ENCODE results near the gene C4orf54.

Gene C4orf54

DNA sequence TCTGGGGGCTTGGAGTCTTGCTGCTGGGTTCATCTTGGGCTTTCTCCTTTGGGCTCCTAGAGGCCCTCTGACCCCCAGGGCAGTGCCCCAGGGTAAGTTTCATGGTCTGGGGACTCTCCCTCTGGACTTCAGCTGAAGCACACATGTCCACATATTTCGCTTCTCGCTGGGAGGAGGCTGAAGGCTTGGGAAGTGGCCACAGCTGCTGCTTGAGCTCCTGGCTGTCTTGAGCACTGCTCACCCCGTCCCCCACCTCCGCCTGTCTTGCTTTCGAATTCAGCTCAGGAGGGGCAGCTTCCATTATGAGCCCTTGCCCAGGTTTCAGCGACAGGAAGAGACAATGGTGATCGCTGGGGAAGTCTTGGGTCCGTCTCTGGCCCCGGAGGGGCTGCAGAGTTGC lies 3.7 kb downstream of the C4orf54 start:
- DNase-seq (ENCODE audit: extremely low read depth, low read depth) = no peak

GRCh38 chr4:99652596-99653436 lies 4.8 kb downstream of the C4orf54 start:
- DNase-seq (ENCODE audit: extremely low read depth, low read depth) = no peak
- no peak for TF ChIP-seq CTCF (IDR thresholded peaks at IDR 0.05; ENCODE audit: low read depth, low read length)

More for the DNA sequence above, 3.7 kb downstream of the C4orf54 start:
- TF ChIP-seq CTCF (IDR thresholded peaks at IDR 0.05; ENCODE audit: low read depth, low read length) = no peak

GRCh38 chr4:99651811-99652485 lies 5.7 kb downstream of the C4orf54 start:
- TF ChIP-seq CTCF (IDR thresholded peaks at IDR 0.05; ENCODE audit: low read depth, low read length) = no peak
- DNase-seq (ENCODE audit: extremely low read depth, low read depth) = no peak

DNA sequence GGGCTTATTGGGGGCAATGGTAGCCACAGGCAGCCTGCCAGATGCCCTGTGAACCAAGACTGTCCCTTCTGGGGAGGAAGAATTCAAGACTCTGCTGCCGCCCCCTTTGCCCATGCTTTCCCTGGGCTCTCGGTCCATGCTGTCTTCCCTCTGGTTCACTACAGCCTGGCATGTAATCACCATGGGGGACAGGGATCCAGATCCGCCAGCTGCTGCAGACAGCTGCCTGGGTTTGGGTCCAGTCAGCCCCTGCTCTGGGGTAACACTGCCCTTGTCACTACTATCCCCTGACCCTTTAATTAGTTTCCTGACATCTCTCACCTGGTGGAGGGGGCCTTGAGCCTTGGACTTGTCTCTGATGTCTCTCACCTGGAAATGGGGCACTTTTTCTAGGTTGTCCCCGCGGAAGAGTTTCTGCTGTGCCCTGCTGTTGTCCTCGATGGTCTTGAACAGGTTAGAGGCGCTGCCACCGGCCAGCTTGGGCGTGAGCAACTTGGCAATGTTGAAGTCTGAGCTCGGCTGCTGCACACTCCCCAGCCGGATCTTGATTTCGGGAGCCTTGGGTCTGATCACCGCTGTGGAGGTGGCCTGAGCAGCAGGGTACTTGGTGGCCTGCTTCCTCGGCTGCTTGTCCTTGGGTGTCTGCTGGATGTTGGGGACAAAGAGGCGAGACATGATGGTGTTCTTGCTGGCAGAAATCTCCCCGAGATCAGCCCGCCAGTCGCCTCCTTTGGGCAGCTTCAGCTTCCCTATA lies 6.4 kb downstream of the C4orf54 start:
- TF ChIP-seq CTCF (IDR thresholded peaks at IDR 0.05; ENCODE audit: low read depth, low read length) = no peak

GRCh38 chr4:99649778-99650177 lies 7.8 kb downstream of the C4orf54 start:
- DNase-seq (ENCODE audit: extremely low read depth, low read depth) = no peak
- TF ChIP-seq CTCF (IDR thresholded peaks at IDR 0.05; ENCODE audit: low read depth, low read length) = no peak

More for the DNA sequence above, 6.4 kb downstream of the C4orf54 start:
- no peak for DNase-seq (ENCODE audit: extremely low read depth, low read depth)

DNA sequence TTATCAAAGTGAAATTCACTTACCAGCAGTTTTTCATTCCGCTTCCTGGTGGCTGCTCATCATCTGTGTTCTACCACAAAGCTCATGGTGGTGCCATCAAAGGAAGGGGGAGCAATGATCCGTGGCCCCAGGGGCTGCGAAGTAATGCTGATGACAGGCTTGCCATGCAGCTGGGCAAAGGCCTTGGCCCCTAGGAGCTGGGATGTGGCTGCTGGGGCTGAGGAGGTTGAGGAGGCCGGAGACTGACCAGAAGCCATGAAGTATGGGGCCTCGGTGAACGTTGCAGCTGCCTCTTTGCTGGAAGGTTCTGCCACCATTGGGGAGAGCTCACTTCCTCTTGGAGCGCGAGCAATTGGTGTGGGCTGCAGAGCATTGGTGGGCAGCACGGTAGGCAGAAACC lies 8.4 kb downstream of the C4orf54 start:
- DNase-seq (ENCODE audit: extremely low read depth, low read depth) = no peak
- TF ChIP-seq CTCF (IDR thresholded peaks at IDR 0.05; ENCODE audit: low read depth, low read length) = no peak

Measured in AG09319 (cell line).